Caco-2 (cell line): ENCODE results near the gene C1orf52. TPM values are rescaled to one million over a fixed set of nuclear protein-coding genes. Genes with fewer than 3 reads are reported as not detected.

Experiments used
- BruUV-seq: library from RNA; stranded (reverse); fragments of 400-500 nt; replicated peaks from 2 replicates; lab custom pipeline; 2021; lab: Mats Ljungman, UMichigan
- CTCF ChIA-PET: fragments of 300-600 bp; sonication (Branson Sonifier 250); formaldehyde crosslinking; loops from one replicate; lab custom pipeline; 2022; ENCODE audit warnings: antibody characterized with exemption; lab: Charles Lee
- POLR2A ChIA-PET: fragments of 300-600 bp; sonication (Branson Sonifier 250); formaldehyde crosslinking; loops from one replicate; lab custom pipeline; 2022; ENCODE audit warnings: antibody characterized with exemption; lab: Charles Lee
- DNase-seq, 2 experiments: peaks; one replicate each; pipeline versions ENCODE4 v3.0.0 to v3.0.0-alpha.2; 2020 to 2022
- H3K27me3 ChIP-seq: replicated peaks from 2 replicates; pipeline ENCODE4 v1.6.0; 2011; ENCODE audit warnings: low read length; ENCODE audit not compliant: control insufficient read depth, insufficient read depth
- H3K36me3 ChIP-seq: 2 replicates; pipeline ENCODE4 v1.5.1; 2011; ENCODE audit warnings: low read length; ENCODE audit not compliant: control insufficient read depth, insufficient read depth
- H3K4me1 ChIP-seq: fragments of 250-450 bp; sonication (Bioruptor Pico); 2 replicates; pipeline ENCODE4 v1.5.1; 2020; ENCODE audit warnings: mild to moderate bottlenecking
- H3K4me3 ChIP-seq: 2 replicates; pipeline ENCODE4 v1.5.1; 2011; ENCODE audit warnings: low read depth, mild to moderate bottlenecking, control low read depth, low read length
- H3K9me3 ChIP-seq: fragments of 250-450 bp; sonication (Bioruptor Pico); 2 replicates; pipeline ENCODE4 v1.5.1; 2020; ENCODE audit warnings: mild to moderate bottlenecking, moderate library complexity
- H3K27ac Mint-ChIP-seq: one replicate; pipeline ENCODE4 v1.8.0; 2022; ENCODE audit warnings: mixed read lengths; ENCODE audit not compliant: unreplicated experiment
- H3K27me3 Mint-ChIP-seq: one replicate; pipeline ENCODE4 v1.8.0; 2022; ENCODE audit warnings: mixed read lengths; ENCODE audit not compliant: insufficient read depth, unreplicated experiment
- H3K36me3 Mint-ChIP-seq: one replicate; pipeline ENCODE4 v1.8.0; 2022; ENCODE audit warnings: mild to moderate bottlenecking, mixed read lengths; ENCODE audit not compliant: insufficient read depth, unreplicated experiment
- H3K4me1 Mint-ChIP-seq: one replicate; pipeline ENCODE4 v1.8.0; 2022; ENCODE audit warnings: low read depth, mixed read lengths; ENCODE audit not compliant: unreplicated experiment
- H3K4me3 Mint-ChIP-seq: one replicate; pipeline ENCODE4 v1.8.0; 2022; ENCODE audit warnings: mild to moderate bottlenecking, moderate library complexity, mixed read lengths; ENCODE audit not compliant: unreplicated experiment
- H3K9me3 Mint-ChIP-seq: one replicate; pipeline ENCODE4 v1.8.0; 2022; ENCODE audit warnings: mixed read lengths; ENCODE audit not compliant: unreplicated experiment
- intact Hi-C: fragments of 100-400 bp; cut with micrococcal nuclease; formaldehyde crosslinking; loops from one replicate; pipeline ENCODE4 v1.10.0; 2022; ENCODE audit not compliant: unreplicated experiment
- total RNA-seq: library from RNA; stranded (reverse); gene quantifications from 2 replicates; pipeline ENCODE4 v1.2.3, GENCODE V29; 2022
- TF ChIP-seq, protein P1 (sequence below), 2 experiments: fragments of 200-600 bp in 1 of 2; IDR thresholded peaks; 1 replicate in 1 of 2; 2 replicates in 1 of 2; pipeline versions ENCODE4 v1.5.1 to v1.8.0; 2011 to 2022; ENCODE audit warnings: antibody characterized with exemption in 1 of 2, control low read depth in 1 of 2, inconsistent platforms in 1 of 2, low read depth in 1 of 2, low read length in 1 of 2, mild to moderate bottlenecking in 1 of 2, moderate library complexity in 1 of 2; ENCODE audit not compliant: insufficient read depth in 1 of 2, severe bottlenecking in 1 of 2, unreplicated experiment in 1 of 2

Gene C1orf52
- total RNA-seq, 1 experiment from 2014 or later = 30.4 TPM

DNA sequence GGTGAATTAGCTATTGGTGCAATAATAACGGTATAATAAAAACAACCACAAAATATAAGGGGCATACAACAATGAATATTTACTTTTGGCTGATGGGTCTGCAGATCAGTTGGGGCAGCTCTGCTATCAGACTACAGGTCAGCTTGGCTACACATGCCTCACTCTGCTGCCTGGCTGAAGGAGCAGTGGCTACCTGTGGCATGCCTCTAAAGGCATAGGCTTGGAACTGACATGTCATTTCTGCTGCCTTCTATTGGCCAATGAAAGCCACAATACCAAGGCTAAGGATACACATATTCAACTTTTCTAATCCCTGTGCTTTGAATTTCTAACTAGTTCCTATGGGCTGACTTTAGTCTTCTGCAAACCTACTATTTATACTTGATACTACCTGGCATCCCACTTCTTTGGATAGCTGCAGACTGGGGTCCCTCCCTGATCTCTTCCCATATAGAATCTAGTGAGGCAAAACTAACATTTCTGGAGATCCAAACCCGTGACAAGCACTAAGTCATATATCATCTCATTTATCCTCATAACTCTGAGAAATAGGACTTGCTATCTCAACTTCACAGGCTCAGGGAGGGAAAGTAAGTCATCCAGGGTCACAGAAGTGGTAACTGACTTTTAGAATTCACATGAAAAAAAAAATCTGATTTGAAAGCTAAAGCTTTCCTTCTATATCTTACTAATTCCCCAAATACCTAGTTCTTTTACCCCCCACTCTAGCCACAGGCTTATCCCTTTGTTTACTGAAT lies 39.4 kb downstream of the C1orf52 start:
- Histone ChIP-seq H3K4me1 (peaks cover 36% of the 10 kb centered on the region), H3K36me3 (no peaks in the 10 kb centered on the region), H3K27me3 (no peaks in the 10 kb centered on the region), H3K9me3 (no peaks in the 10 kb centered on the region), H3K4me3 (no peak overlapping the region)
- peak overlapping the region; percentile 51 for H3K27ac Mint-ChIP-seq
- no peak overlapping the region for H3K4me3 Mint-ChIP-seq
- peaks cover 40% of the 10 kb centered on the region for H3K4me1 Mint-ChIP-seq
- no peaks in the 10 kb centered on the region for H3K9me3 Mint-ChIP-seq
- H3K36me3 Mint-ChIP-seq = peaks cover 6% of the 10 kb centered on the region
- no peak for DNase-seq
- BruUV-seq = no TSS peak
- intact Hi-C loops = no loop called here
- no peaks in the 10 kb centered on the region for H3K27me3 Mint-ChIP-seq
- ChIA-PET POLR2A (no interaction called here), CTCF (no interaction called here)
- TF ChIP-seq, protein P1, sequence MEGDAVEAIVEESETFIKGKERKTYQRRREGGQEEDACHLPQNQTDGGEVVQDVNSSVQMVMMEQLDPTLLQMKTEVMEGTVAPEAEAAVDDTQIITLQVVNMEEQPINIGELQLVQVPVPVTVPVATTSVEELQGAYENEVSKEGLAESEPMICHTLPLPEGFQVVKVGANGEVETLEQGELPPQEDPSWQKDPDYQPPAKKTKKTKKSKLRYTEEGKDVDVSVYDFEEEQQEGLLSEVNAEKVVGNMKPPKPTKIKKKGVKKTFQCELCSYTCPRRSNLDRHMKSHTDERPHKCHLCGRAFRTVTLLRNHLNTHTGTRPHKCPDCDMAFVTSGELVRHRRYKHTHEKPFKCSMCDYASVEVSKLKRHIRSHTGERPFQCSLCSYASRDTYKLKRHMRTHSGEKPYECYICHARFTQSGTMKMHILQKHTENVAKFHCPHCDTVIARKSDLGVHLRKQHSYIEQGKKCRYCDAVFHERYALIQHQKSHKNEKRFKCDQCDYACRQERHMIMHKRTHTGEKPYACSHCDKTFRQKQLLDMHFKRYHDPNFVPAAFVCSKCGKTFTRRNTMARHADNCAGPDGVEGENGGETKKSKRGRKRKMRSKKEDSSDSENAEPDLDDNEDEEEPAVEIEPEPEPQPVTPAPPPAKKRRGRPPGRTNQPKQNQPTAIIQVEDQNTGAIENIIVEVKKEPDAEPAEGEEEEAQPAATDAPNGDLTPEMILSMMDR (IDR thresholded peaks at IDR 0.05; ENCODE audit: insufficient read depth in 1 of 2, low read depth in 1 of 2, low read length in 1 of 2, severe bottlenecking in 1 of 2, unreplicated experiment in 1 of 2) = no peak

DNA sequence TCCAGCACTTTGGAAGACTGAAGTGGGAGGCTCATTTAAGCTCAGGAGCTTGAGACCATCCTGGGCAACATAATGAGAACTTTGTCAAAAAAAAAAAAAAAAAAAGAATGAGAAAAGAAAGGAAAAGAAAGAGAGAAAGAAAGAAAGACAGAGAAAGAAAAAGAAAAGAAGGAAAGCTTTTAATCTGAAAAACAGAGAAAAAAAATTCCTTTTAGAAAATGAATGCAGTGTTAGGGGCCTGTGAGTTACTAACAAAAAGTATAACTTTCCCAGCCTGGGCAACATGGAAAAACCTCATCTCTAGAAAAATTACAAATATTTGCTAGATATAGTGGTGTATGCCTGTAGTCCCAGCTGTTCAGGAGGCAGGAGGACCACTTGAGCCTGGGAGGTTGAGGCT lies 42.8 kb downstream of the C1orf52 start:
- no peak overlapping the region for H3K4me3 ChIP-seq
- CTCF ChIA-PET = no interaction called here
- H3K4me3 Mint-ChIP-seq = no peak overlapping the region
- H3K4me1 ChIP-seq = peaks cover 12% of the 10 kb centered on the region
- intact Hi-C loops = no loop called here
- no peaks in the 10 kb centered on the region for H3K9me3 ChIP-seq
- H3K27me3 ChIP-seq = no peaks in the 10 kb centered on the region
- DNase-seq = no peak
- no peak overlapping the region for H3K27ac Mint-ChIP-seq
- POLR2A ChIA-PET = no interaction called here
- H3K27me3 Mint-ChIP-seq = no peaks in the 10 kb centered on the region
- no peaks in the 10 kb centered on the region for H3K36me3 Mint-ChIP-seq
- no peaks in the 10 kb centered on the region for H3K9me3 Mint-ChIP-seq
- no TSS peak for BruUV-seq
- H3K4me1 Mint-ChIP-seq = peaks cover 19% of the 10 kb centered on the region
- no peaks in the 10 kb centered on the region for H3K36me3 ChIP-seq
- TF ChIP-seq, protein P1 (IDR thresholded peaks at IDR 0.05; ENCODE audit: insufficient read depth in 1 of 2, low read depth in 1 of 2, low read length in 1 of 2, severe bottlenecking in 1 of 2, unreplicated experiment in 1 of 2) = no peak

DNA sequence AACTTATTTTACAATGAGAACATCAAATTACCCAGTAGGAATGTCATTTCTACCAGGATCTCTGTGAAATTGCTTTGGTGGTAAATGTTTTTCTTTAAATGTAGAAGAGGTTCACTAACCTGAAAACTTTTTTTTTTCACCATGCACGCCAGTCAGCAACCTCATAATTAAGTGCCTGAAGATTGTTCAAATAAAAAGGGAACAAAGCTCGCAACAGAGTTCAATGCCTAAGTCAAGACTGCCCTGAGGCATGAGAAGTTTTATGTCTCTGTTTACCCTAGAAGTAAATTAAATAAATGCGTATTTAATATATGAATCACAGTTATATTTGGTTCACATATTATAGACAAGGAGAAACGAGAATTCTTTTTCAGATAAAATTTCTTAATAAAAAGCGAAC lies 44.8 kb downstream of the C1orf52 start:
- no peak for DNase-seq
- TF ChIP-seq, protein P1 (IDR thresholded peaks at IDR 0.05; ENCODE audit: insufficient read depth in 1 of 2, low read depth in 1 of 2, low read length in 1 of 2, severe bottlenecking in 1 of 2, unreplicated experiment in 1 of 2) = no peak
- no peaks in the 10 kb centered on the region for H3K9me3 ChIP-seq
- intact Hi-C loops = no loop called here
- H3K27me3 Mint-ChIP-seq = no peaks in the 10 kb centered on the region
- POLR2A ChIA-PET = interaction anchor here (1.0 kb wide), 1 partner anchor 12 kb away, joined by 3 read pairs; no protein-coding TSS in a partner anchor
- H3K36me3 Mint-ChIP-seq = no peaks in the 10 kb centered on the region
- H3K27ac Mint-ChIP-seq = no peak overlapping the region
- peaks cover 2% of the 10 kb centered on the region for H3K4me1 Mint-ChIP-seq
- H3K4me1 ChIP-seq = peaks cover 5% of the 10 kb centered on the region
- H3K36me3 ChIP-seq = no peaks in the 10 kb centered on the region
- CTCF ChIA-PET = no interaction called here
- no peak overlapping the region for H3K4me3 ChIP-seq
- BruUV-seq = no TSS peak
- H3K4me3 Mint-ChIP-seq = no peak overlapping the region
- H3K9me3 Mint-ChIP-seq = no peaks in the 10 kb centered on the region
- H3K27me3 ChIP-seq = no peaks in the 10 kb centered on the region
